Measurements from ENCODE around the gene RBBP7.

Gene RBBP7

DNA sequence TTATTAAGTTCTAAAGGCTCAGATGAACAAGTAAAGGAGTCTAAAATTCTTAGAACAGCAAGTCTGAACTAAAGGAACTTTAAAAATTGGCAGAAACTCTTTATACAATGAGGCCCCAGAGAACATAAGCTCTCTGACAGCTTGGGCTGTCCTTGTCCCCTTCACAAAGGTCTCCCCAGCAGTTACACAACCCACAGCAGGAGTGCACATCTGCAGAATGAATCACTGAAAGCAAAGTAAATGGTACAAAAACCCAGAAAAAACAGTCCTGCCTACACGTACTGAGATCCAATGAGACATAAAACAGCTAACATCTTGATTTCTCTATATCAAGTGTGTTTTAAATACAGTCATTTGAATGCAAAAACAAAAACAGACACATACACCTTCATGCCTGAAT is 18.7 kb downstream of the RBBP7 start:
- TF ChIP-seq, protein P1, sequence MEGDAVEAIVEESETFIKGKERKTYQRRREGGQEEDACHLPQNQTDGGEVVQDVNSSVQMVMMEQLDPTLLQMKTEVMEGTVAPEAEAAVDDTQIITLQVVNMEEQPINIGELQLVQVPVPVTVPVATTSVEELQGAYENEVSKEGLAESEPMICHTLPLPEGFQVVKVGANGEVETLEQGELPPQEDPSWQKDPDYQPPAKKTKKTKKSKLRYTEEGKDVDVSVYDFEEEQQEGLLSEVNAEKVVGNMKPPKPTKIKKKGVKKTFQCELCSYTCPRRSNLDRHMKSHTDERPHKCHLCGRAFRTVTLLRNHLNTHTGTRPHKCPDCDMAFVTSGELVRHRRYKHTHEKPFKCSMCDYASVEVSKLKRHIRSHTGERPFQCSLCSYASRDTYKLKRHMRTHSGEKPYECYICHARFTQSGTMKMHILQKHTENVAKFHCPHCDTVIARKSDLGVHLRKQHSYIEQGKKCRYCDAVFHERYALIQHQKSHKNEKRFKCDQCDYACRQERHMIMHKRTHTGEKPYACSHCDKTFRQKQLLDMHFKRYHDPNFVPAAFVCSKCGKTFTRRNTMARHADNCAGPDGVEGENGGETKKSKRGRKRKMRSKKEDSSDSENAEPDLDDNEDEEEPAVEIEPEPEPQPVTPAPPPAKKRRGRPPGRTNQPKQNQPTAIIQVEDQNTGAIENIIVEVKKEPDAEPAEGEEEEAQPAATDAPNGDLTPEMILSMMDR (IDR thresholded peaks at IDR 0.05; ENCODE audit: insufficient read depth, missing control alignments) = no peak
- DNase-seq (ENCODE audit: insufficient read length, low spot score) = no peak

DNA sequence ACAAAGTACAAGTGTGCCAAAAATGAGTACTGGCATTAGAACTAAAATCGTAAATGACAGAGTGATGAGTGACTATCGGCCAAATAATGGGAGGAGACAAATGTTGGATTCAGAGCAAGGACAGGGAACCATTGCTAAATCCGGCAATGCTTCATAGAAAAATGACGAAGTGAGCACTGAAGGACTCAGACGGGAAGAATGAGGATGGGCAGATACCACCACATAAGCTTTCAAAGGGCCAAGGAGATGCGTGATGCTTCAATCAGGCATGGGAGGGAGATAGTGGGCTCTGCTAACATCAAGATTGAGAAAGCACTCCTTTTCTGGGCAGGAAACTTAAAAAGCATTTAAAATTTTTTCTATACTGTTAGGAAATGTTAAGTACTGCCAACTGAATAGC is 21.6 kb downstream of the RBBP7 start:
- TF ChIP-seq, protein P1 (IDR thresholded peaks at IDR 0.05; ENCODE audit: insufficient read depth, missing control alignments) = no peak
- FAIRE-seq (no peak), DNase-seq (ENCODE audit: insufficient read length, low spot score) (no peak)

More for the DNA sequence above, 18.7 kb downstream of the RBBP7 start:
- no peak for FAIRE-seq

DNA sequence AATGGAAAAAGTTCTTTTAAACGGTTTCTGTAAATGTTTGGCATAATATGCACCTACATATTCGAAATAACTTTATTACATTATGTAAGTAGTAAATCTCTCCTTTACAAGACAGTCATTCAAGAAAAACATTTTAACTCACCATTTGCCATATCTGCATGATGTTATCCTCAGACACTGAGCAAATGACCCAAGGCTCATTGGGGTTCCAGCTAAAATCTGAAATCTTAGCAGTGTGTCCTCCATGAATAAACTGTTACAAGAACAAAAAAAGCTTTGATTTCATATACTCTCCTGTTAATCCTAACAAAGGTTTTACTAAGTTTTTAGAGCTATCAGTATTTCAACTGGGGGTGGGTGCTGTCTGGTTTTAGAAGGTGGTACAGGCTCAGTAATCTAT is 24.5 kb downstream of the RBBP7 start:
- DNase-seq (ENCODE audit: insufficient read length, low spot score) (no peak), FAIRE-seq (no peak)
- TF ChIP-seq, protein P1 (IDR thresholded peaks at IDR 0.05; ENCODE audit: insufficient read depth, missing control alignments) = no peak

DNA sequence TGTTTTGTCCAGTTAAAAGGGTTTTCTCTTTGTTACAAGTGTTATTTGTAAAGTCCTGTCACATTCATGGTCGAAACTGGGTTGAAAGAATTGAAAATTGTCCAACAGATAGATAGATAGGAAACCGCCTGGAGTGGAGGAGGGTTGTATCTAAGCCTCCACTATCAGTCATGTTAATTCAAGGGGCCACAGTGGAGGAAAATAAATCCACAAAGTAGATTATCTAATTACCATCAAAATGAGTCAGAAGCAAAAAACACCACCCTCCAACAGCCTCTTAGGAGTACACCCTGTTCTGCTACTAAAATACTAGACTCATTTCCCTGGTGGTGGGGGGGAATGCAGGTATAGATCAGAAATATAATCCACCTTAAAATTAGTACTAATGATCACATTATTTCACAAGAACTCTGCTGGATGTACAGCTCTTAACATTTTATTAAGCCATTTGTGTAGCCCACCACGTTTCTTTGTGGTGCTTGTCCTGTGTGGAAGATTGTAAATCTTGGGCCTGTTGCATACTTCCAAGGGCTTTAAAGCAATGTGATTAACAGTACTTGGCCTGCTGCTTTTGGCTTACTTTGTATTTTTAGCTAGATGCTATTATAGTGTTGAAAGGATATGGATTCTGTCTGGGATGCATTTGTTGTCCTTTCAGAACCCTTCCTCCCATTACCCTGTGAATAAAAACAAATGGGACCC is 26.8 kb downstream of the RBBP7 start:
- no peak for DNase-seq (ENCODE audit: insufficient read length, low spot score)
- TF ChIP-seq, protein P1 (IDR thresholded peaks at IDR 0.05; ENCODE audit: insufficient read depth, missing control alignments) = no peak
- no peak for FAIRE-seq

DNA sequence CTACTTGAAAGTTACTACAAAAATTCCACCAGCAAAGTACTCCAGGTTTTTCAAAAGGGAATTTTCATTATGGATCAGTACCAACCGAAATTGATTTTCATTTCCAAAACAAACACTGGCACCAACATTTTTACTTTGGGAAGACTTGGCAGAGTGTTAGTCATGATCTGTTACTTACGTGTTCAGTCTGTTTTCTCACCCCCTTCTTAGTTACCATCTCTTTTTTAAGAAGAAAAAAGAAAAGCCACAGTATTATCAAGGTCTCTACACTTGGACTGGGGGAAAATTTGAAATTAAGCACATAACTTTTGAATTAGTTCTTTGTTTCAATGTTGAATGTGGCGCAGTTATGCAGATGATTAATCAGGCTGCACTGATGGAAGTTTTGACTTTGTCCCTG is 27.5 kb downstream of the RBBP7 start:
- DNase-seq (ENCODE audit: insufficient read length, low spot score) (no peak), FAIRE-seq (no peak)
- TF ChIP-seq, protein P1 (IDR thresholded peaks at IDR 0.05; ENCODE audit: insufficient read depth, missing control alignments) = no peak

DNA sequence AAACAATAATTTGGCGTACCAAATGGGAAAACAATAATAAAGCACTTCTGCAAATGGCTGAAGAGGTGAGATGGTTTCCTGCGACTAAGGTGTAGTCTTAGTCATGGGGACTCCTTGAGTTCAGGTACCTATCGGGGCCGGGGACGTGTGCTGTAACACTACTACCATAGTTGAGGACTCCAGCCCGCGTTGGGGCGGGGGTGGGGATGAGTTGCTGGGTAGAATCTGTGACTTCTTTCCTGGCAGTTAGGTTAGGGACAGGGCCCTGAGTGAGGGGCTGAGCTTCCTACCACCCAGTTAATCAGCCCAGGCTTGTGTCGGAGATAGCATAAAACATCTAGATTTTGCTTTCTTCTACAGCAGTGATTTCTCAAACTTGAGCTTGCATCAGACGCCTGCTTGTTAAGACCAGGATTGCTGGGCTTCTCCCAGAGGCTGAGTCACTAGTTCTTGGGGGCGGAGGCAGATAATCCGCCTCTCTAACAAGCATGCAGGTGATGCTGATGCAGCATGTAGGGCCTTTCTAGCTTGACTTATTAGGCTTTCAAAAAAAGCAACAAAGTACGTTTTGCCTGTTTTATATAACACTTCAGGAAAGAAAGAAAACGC is 30.2 kb downstream of the RBBP7 start:
- FAIRE-seq = no peak
- no peak for DNase-seq (ENCODE audit: insufficient read length, low spot score)
- TF ChIP-seq, protein P1 (IDR thresholded peaks at IDR 0.05; ENCODE audit: insufficient read depth, missing control alignments) = no peak

DNA sequence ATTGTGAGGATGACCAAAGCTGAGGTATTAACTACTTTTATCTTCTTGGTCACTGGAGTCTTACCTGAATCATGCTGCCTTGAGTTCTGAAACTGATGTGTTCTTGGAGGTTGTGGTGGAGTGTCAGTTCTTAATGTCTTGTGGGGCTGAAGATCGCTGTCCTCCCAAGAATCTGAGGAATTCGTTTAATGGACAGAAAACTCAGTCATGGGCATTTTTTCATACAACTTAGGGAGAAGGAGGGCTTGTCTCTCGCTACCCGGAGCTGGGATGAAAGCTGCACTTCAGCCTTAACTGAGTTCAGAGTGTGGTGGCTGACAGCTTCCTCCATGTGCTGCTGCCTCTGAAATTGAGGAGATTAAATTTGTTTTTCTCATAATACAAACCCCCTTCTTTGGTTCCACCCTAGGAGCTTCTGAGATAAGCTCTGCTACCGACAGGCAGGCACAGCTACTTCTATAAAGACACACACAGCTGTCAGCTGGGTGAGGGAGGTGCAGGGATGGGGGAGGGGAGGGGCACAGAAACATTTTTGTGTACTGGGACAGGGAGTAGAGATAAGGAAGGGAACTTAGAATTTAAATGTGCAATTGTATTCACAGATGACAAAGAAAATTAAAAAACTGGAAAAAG is 30.8 kb downstream of the RBBP7 start:
- no peak for FAIRE-seq
- no peak for DNase-seq (ENCODE audit: insufficient read length, low spot score)
- TF ChIP-seq, protein P1 (IDR thresholded peaks at IDR 0.05; ENCODE audit: insufficient read depth, missing control alignments) = no peak
